SH-SY5Y (cell line): ENCODE measurements around the gene ADK.

ENCODE experiments used
- GATA2 ChIP-seq: IDR thresholded peaks from 2 replicates; pipeline ENCODE4 v1.6.1; 2011; ENCODE audit warnings: mild to moderate bottlenecking, low read depth, low read length
- GATA3 ChIP-seq: IDR thresholded peaks from 2 replicates; pipeline ENCODE4 v1.6.1; 2011; ENCODE audit warnings: low read depth, mild to moderate bottlenecking, low read length, moderate library complexity

DNA sequence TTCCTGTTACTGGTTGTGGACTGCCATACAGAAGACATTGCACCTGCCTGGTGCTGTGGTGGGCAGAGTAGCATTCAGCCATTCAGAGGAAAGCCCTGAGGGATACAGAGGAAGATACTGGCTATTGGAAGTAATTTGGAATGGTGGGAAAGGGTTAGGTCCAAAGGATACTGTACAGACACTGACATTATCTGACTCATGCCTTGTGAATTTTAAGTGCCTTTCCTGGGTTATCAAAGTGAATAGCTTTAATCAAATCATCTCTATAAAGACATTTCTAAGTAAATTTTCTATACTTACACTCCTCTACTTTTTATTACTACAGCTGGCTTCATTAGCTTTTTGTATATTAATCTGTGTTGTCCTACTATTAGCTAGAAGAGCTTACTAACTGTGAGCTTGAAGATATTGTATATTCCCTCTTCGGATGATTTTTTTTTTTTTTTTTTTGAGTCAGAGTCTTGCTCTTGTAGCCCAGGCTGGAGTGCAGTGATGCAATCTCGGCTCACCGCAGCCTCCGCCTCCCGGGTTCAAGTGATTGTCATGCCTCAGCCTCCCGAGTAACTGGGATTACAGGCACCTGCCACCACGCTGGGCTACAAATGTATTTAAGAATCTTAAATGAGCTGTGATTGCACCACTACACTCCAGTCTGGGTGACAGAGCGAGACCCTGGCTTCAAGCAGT, 186.5 kb downstream of the ADK start:
- TF ChIP-seq GATA2 (no peak), GATA3 (no peak)
